Islet of Langerhans (tissue), 1 donor: ENCODE data around the gene RBM18.

ENCODE experiments used
- FAIRE-seq: peaks from one replicate; lab custom pipeline; 2011; peaks lifted over from hg19 to GRCh38; lab: Jason Lieb, UNC

RBM18 gene

GRCh38 chr9:122258886-122259415 is 5.7 kb downstream of the RBM18 start:
- FAIRE-seq: no peak

- no peak for FAIRE-seq
Measured at GRCh38 chr9:122256206-122256605, 8.4 kb downstream of the RBM18 start.

GRCh38 chr9:122254761-122255160 is 9.9 kb downstream of the RBM18 start:
- no peak for FAIRE-seq

- no peak for FAIRE-seq
Measured at GRCh38 chr9:122252796-122253195, 11.8 kb downstream of the RBM18 start.

GRCh38 chr9:122251351-122251750 is 13.3 kb downstream of the RBM18 start:
- FAIRE-seq: no peak

GRCh38 chr9:122248448-122248865 is 16.2 kb downstream of the RBM18 start:
- FAIRE-seq: no peak

- FAIRE-seq: no peak
Measured at GRCh38 chr9:122246666-122247065, 18.0 kb downstream of the RBM18 start.

GRCh38 chr9:122244349-122244748 is 20.3 kb downstream of the RBM18 start:
- no peak for FAIRE-seq

GRCh38 chr9:122239722-122240121 is 24.9 kb downstream of the RBM18 start:
- no peak for FAIRE-seq

GRCh38 chr9:122236681-122237080 is 28.0 kb downstream of the RBM18 start:
- FAIRE-seq: no peak

- no peak for FAIRE-seq
Measured at GRCh38 chr9:122234022-122234748, 30.5 kb downstream of the RBM18 start.

GRCh38 chr9:122232796-122233306 is 31.8 kb downstream of the RBM18 start:
- FAIRE-seq: no peak

- no peak for FAIRE-seq
Measured at GRCh38 chr9:122229485-122229837, 35.2 kb downstream of the RBM18 start.

- no peak for FAIRE-seq
Measured at GRCh38 chr9:122228568-122229484, 35.8 kb downstream of the RBM18 start, which contains the start of gene LHX6. Gene LHX6 (minus strand): TSS chr9:122228957. CDS start chr9:122228740, 217 bp downstream.

GRCh38 chr9:122228191-122228567 is 36.5 kb downstream of the RBM18 start:
- FAIRE-seq: no peak

- FAIRE-seq: no peak
Measured at GRCh38 chr9:122227575-122227900, 37.1 kb downstream of the RBM18 start.

GRCh38 chr9:122226758-122227574 is 37.7 kb downstream of the RBM18 start:
- FAIRE-seq: no peak

GRCh38 chr9:122226142-122226757 is 38.4 kb downstream of the RBM18 start:
- FAIRE-seq: no peak

- FAIRE-seq: no peak
Measured at GRCh38 chr9:122225312-122226141, 39.1 kb downstream of the RBM18 start.

GRCh38 chr9:122223435-122223834 is 41.2 kb downstream of the RBM18 start:
- no peak for FAIRE-seq

- no peak for FAIRE-seq
Measured at GRCh38 chr9:122222791-122223190, 41.8 kb downstream of the RBM18 start.
